ENCODE results near the gene LDAH.

GRCh38 chr2:20855456-20855855 lies 32.6 kb upstream of the LDAH start:
- TF ChIP-seq, protein P1, sequence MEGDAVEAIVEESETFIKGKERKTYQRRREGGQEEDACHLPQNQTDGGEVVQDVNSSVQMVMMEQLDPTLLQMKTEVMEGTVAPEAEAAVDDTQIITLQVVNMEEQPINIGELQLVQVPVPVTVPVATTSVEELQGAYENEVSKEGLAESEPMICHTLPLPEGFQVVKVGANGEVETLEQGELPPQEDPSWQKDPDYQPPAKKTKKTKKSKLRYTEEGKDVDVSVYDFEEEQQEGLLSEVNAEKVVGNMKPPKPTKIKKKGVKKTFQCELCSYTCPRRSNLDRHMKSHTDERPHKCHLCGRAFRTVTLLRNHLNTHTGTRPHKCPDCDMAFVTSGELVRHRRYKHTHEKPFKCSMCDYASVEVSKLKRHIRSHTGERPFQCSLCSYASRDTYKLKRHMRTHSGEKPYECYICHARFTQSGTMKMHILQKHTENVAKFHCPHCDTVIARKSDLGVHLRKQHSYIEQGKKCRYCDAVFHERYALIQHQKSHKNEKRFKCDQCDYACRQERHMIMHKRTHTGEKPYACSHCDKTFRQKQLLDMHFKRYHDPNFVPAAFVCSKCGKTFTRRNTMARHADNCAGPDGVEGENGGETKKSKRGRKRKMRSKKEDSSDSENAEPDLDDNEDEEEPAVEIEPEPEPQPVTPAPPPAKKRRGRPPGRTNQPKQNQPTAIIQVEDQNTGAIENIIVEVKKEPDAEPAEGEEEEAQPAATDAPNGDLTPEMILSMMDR (IDR thresholded peaks at IDR 0.05): no peak
- TF ChIP-seq, protein P2, sequence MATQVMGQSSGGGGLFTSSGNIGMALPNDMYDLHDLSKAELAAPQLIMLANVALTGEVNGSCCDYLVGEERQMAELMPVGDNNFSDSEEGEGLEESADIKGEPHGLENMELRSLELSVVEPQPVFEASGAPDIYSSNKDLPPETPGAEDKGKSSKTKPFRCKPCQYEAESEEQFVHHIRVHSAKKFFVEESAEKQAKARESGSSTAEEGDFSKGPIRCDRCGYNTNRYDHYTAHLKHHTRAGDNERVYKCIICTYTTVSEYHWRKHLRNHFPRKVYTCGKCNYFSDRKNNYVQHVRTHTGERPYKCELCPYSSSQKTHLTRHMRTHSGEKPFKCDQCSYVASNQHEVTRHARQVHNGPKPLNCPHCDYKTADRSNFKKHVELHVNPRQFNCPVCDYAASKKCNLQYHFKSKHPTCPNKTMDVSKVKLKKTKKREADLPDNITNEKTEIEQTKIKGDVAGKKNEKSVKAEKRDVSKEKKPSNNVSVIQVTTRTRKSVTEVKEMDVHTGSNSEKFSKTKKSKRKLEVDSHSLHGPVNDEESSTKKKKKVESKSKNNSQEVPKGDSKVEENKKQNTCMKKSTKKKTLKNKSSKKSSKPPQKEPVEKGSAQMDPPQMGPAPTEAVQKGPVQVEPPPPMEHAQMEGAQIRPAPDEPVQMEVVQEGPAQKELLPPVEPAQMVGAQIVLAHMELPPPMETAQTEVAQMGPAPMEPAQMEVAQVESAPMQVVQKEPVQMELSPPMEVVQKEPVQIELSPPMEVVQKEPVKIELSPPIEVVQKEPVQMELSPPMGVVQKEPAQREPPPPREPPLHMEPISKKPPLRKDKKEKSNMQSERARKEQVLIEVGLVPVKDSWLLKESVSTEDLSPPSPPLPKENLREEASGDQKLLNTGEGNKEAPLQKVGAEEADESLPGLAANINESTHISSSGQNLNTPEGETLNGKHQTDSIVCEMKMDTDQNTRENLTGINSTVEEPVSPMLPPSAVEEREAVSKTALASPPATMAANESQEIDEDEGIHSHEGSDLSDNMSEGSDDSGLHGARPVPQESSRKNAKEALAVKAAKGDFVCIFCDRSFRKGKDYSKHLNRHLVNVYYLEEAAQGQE (IDR thresholded peaks at IDR 0.05): no peak
- no peak for TF ChIP-seq POLR2AphosphoS2 (conservative IDR thresholded peaks at IDR 0.05; ENCODE audit: low read length)
- no peak for TF ChIP-seq POLR2A (IDR thresholded peaks at IDR 0.05; ENCODE audit: low read length)
- no peak for TF ChIP-seq SREBF2 (IDR thresholded peaks at IDR 0.05)
- TF ChIP-seq, protein P3, sequence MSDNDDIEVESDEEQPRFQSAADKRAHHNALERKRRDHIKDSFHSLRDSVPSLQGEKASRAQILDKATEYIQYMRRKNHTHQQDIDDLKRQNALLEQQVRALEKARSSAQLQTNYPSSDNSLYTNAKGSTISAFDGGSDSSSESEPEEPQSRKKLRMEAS (IDR thresholded peaks at IDR 0.05): no peak
- TF ChIP-seq, protein P4, sequence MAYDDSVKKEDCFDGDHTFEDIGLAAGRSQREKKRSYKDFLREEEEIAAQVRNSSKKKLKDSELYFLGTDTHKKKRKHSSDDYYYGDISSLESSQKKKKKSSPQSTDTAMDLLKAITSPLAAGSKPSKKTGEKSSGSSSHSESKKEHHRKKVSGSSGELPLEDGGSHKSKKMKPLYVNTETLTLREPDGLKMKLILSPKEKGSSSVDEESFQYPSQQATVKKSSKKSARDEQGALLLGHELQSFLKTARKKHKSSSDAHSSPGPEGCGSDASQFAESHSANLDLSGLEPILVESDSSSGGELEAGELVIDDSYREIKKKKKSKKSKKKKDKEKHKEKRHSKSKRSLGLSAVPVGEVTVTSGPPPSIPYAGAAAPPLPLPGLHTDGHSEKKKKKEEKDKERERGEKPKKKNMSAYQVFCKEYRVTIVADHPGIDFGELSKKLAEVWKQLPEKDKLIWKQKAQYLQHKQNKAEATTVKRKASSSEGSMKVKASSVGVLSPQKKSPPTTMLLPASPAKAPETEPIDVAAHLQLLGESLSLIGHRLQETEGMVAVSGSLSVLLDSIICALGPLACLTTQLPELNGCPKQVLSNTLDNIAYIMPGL (CRISPR knock-in tag; IDR thresholded peaks at IDR 0.05; ENCODE audit: borderline replicate concordance): no peak
- no peak for TF ChIP-seq CEBPB (IDR thresholded peaks at IDR 0.05)
- no peak for TF ChIP-seq FOSL2 (IDR thresholded peaks at IDR 0.05)
- no peak for TF ChIP-seq FOSL2 (CRISPR knock-in tag; IDR thresholded peaks at IDR 0.05)
- no peak for TF ChIP-seq SMC3 (IDR thresholded peaks at IDR 0.05)
- TF ChIP-seq USF2 (IDR thresholded peaks at IDR 0.05): no peak
- no peak for TF ChIP-seq MAZ (IDR thresholded peaks at IDR 0.05; ENCODE audit: borderline replicate concordance, low read depth, low read length)

Measured in A549 (cell line).